ENCODE results near the gene BMPR1B.

Gene BMPR1B

DNA sequence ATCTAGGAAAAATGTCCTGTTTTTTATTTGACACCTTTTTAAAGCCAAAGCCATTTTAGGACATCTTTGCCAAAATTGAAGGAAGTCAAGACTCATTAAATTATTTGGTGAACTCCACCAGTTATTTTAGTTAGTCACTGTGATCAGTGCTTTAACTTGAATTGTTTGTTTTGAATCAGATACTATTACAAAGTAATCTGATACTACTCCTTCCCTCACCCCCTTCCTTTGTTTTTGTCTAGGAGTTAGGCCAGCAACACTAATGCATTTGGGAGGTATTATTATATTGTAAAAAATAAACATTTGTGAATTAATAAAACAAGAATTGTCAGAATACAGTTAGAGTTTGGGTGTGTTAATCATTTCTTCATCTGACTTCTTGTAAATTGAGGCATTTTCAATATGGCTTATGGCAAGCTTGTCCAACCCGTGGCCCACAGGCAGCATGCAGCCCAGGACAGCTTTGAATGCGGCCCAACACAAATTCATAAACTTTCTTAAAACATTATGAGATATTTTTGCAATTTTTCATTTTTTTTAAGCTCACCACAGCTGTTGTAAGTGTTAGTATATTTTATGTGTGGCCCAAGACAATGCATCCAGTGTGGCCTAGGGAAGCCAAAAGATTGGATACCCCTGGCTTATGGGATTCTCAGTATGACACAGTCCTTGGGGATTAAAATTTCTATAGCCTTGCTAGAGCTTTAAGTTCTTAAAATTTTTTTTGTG lies 182.2 kb downstream of the BMPR1B start:
- TF ChIP-seq, protein P1, sequence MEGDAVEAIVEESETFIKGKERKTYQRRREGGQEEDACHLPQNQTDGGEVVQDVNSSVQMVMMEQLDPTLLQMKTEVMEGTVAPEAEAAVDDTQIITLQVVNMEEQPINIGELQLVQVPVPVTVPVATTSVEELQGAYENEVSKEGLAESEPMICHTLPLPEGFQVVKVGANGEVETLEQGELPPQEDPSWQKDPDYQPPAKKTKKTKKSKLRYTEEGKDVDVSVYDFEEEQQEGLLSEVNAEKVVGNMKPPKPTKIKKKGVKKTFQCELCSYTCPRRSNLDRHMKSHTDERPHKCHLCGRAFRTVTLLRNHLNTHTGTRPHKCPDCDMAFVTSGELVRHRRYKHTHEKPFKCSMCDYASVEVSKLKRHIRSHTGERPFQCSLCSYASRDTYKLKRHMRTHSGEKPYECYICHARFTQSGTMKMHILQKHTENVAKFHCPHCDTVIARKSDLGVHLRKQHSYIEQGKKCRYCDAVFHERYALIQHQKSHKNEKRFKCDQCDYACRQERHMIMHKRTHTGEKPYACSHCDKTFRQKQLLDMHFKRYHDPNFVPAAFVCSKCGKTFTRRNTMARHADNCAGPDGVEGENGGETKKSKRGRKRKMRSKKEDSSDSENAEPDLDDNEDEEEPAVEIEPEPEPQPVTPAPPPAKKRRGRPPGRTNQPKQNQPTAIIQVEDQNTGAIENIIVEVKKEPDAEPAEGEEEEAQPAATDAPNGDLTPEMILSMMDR (conservative IDR thresholded peaks at IDR 0.05; ENCODE audit: low read depth, low read length): no peak
- H3K4me1 ChIP-seq (ENCODE audit: low read depth, poor library complexity, severe bottlenecking): no peaks in the 10 kb centered on the region
- no peaks in the 10 kb centered on the region for H3K36me3 ChIP-seq (ENCODE audit: insufficient read depth)
- no peak overlapping the region for H3K4me2 ChIP-seq
- H2AFZ ChIP-seq (ENCODE audit: low read depth): no peak overlapping the region
- H3K9ac ChIP-seq: no peak overlapping the region
- no peaks in the 10 kb centered on the region for H3K79me2 ChIP-seq (ENCODE audit: insufficient read depth, low read depth)
- no peaks in the 10 kb centered on the region for H3K27me3 ChIP-seq (ENCODE audit: insufficient read depth, low read depth)
- no peak overlapping the region for H3K27ac ChIP-seq
- H4K20me1 ChIP-seq (ENCODE audit: insufficient read depth): no peaks in the 10 kb centered on the region
- H3K4me3 ChIP-seq (IDR thresholded peaks at IDR 0.05; ENCODE audit: insufficient read depth, low read depth, low read length): no peak overlapping the region

DNA sequence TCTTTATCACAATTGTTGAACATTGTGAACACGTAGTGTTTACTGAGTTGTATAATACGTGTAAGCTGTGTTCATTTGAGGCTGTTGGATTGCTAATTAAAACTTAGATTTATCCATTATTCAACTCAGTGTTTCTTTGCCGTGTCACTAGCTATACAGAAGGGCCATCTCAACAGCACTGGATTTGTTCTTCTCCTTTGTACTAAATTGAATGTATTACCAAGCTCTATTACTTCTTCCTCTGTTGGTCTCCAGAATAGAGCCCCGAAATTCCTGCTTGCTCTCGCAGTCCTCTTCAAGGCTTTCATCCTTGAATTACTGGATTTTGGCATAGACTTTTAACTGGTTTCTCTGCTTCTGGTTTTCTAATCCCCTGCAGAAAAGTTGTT lies 182.8 kb downstream of the BMPR1B start:
- Histone ChIP-seq H3K4me2 (no peak overlapping the region), H3K9ac (no peak overlapping the region), H3K36me3 (ENCODE audit: insufficient read depth) (no peaks in the 10 kb centered on the region), H2AFZ (ENCODE audit: low read depth) (no peak overlapping the region), H3K4me3 (IDR thresholded peaks at IDR 0.05; ENCODE audit: insufficient read depth, low read depth, low read length) (no peak overlapping the region), H3K4me1 (ENCODE audit: low read depth, poor library complexity, severe bottlenecking) (no peaks in the 10 kb centered on the region), H3K79me2 (ENCODE audit: insufficient read depth, low read depth) (no peaks in the 10 kb centered on the region), H3K27me3 (ENCODE audit: insufficient read depth, low read depth) (no peaks in the 10 kb centered on the region), H4K20me1 (ENCODE audit: insufficient read depth) (no peaks in the 10 kb centered on the region), H3K27ac (no peak overlapping the region)
- TF ChIP-seq, protein P1 (conservative IDR thresholded peaks at IDR 0.05; ENCODE audit: low read depth, low read length): no peak

DNA sequence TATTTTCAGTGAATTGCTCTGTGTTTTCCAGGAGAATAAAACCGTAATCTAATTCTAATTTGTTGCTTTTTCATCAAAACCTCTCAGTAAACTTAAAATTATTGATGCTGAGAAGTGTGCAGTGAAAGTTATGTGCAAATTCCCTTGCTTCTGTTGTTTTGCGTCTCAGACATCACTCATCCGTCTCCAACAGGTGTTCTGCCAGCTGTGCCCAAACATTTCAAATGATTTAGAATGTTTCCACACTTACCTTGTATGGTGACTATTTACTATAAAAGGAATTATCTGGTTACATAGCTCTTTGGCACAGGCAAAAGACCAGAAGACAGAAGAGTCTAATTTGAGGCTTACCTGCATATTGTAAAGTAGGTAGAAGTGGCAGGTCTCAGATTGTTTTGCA lies 184.0 kb downstream of the BMPR1B start:
- H3K79me2 ChIP-seq (ENCODE audit: insufficient read depth, low read depth): no peaks in the 10 kb centered on the region
- no peak overlapping the region for H3K27ac ChIP-seq
- no peak overlapping the region for H3K4me3 ChIP-seq (IDR thresholded peaks at IDR 0.05; ENCODE audit: insufficient read depth, low read depth, low read length)
- H2AFZ ChIP-seq (ENCODE audit: low read depth): no peak overlapping the region
- no peaks in the 10 kb centered on the region for H4K20me1 ChIP-seq (ENCODE audit: insufficient read depth)
- H3K4me2 ChIP-seq: no peak overlapping the region
- H3K36me3 ChIP-seq (ENCODE audit: insufficient read depth): no peaks in the 10 kb centered on the region
- H3K4me1 ChIP-seq (ENCODE audit: low read depth, poor library complexity, severe bottlenecking): no peaks in the 10 kb centered on the region
- H3K9ac ChIP-seq: no peak overlapping the region
- TF ChIP-seq, protein P1 (conservative IDR thresholded peaks at IDR 0.05; ENCODE audit: low read depth, low read length): no peak
- no peaks in the 10 kb centered on the region for H3K27me3 ChIP-seq (ENCODE audit: insufficient read depth, low read depth)

DNA sequence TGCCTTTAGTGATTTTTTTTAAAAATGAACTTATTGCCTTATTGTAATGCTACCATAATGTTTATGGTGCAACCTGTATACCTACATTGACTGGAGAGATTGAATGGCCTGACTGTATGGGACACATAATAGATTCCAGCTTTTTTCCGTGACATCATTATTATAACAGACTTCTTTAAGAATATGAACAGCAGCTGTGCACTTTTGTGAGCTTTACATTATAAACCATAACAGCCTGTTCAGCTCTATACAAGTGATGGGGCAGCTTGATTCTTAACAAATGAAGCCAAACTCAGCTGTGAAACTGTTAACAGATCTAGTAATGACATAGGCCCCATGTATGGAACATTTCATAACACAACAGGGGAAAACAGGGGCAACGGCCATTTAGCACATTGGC lies 187.0 kb downstream of the BMPR1B start:
- Histone ChIP-seq H3K4me3 (IDR thresholded peaks at IDR 0.05; ENCODE audit: insufficient read depth, low read depth, low read length) (no peak overlapping the region), H3K4me2 (no peak overlapping the region), H3K79me2 (ENCODE audit: insufficient read depth, low read depth) (no peaks in the 10 kb centered on the region), H3K27me3 (ENCODE audit: insufficient read depth, low read depth) (no peaks in the 10 kb centered on the region), H4K20me1 (ENCODE audit: insufficient read depth) (no peaks in the 10 kb centered on the region), H3K27ac (no peak overlapping the region), H2AFZ (ENCODE audit: low read depth) (no peak overlapping the region), H3K9ac (no peak overlapping the region), H3K4me1 (ENCODE audit: low read depth, poor library complexity, severe bottlenecking) (no peaks in the 10 kb centered on the region), H3K36me3 (ENCODE audit: insufficient read depth) (no peaks in the 10 kb centered on the region)
- TF ChIP-seq, protein P1 (conservative IDR thresholded peaks at IDR 0.05; ENCODE audit: low read depth, low read length): no peak

All from KMS-11 (cell line).